HUDEP-2 (cell line): Measurements from ENCODE around the gene PEX11G.

Source experiments
- DNase-seq, 76 experiments: peaks; one replicate each; lab custom pipeline; 2025; ENCODE audit not compliant: unreplicated experiment in 76 of 76; lab: John Stamatoyannopoulos, UW

The PEX11G gene

DNA sequence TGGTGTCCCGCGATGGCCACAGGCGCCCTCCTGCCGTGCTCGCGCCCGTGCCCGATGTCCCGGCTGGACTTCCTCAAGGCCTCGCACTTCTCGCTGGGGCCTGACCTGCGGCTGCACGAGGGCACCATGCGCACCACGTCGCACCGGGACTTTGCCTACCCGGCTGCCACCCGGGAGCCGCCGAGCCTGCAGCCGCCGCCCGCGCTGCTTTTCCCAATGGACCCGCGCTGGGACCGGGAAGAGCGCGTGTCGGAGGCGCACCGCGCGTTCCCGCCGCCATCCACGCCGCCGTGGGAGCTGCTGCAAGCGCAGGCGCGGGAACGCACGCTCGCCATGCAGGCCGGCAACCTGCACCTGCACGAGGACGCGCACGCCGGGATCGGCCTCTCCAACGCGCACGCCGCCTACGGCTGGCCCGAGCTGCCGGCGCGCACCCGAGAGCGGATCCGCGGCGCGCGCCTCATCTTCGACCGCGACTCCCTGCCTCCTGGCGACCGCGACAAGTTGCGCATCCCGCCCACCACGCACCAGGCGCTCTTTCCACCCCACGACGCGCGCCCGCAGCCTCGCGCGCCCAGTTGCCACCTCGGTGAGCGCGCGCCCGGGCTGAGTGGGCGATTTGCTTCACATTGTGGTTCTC is 12.1 kb upstream of the PEX11G start:
- peak in 63 of 76 experiments; percentile 26 to 88 (median 75) for DNase-seq

DNA sequence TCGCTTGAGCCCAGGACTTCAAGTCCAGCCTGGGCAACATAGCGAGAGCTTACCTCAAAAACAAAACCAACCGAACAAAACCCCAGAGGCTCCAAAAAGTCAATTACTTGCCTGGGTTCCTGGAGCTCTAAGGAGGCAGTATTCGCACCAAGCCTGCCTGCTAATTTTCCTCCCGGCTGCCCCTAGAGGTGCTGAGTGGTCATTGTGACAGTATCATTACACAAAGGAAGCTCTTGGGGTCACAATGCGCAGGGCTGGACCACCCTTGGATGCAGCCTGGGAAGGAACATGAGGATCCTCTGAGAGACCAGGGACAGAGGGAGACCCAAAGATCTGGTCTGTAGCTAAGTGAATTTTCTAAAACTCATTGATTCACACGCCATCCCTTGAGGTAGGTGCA is 8.5 kb upstream of the PEX11G start:
- DNase-seq, result peak in 25 of 76 experiments; percentile 13 to 55 (median 25)

DNA sequence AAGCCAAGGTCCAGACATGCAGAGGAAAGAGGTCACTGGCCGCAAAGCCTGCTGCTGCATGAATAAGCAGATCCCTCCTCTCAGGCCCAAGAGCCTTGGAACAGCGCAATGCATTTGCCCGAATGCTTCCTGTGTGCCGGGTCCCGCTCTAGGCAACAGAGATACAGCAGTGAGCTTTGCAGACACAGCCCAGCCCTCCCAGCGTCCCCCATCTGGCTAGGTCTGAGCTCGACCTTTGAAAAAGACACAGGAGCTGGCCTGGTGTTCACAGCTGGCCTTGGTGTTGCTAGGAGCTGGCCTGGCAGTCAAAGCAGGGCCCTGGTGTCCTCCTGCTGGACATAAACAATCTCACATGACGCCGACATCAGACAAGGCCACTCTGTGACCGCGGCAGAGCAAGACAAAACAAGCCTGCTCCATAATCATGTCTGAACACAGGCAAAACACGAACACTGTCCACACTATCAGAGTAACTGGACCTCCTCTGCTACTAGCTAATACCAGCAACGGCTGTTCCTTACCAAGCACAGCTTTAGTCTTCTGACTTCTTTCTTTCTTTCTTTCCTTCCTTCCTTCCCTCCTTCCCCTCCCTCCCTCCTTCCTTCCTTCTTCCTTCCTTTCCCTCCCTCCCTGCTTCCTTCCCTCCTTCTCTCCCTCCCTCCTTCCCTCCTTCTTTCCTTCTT is 5.7 kb upstream of the PEX11G start:
- DNase-seq, result no peak

DNA sequence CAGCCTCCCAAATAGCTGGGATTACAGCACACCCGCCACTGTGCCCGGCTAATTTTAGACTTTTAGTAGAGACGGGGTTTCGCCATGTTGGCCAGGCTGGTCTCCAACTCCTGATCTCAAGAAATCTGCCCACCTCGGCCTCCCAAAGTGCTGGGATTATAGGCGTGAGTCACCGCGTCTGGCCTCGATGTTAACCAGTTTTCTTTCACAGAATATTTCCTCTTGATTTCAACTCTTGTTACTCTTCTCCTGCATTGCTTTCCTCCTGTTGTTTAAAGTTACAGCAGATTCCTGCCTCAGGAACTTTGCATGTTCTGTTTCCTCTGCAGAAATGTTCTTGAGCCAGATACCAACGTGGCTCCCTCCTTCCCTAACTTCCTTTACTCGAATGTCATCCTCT is 3.7 kb upstream of the PEX11G start:
- DNase-seq, result no peak

DNA sequence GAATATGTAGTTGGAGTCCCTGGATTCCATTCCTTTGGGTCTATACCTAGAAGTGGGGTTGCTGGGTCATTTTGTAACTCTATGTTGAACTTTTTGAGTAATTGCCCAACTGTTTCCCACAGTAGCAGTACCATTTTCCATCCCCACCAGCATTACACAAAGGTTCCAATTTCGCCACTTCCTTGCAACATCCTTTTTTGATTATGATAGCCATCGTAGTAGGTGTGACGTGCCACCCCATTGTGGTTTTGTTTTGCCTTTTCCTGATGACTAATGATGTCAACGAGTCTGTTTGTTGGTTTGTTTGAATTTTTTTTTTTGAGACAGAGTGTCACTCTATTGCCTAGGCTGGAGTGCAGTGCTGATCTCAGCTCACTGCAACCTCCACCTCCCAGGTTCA is 3.3 kb upstream of the PEX11G start:
- peak in 1 of 76 experiments; percentile 12 for DNase-seq

DNA sequence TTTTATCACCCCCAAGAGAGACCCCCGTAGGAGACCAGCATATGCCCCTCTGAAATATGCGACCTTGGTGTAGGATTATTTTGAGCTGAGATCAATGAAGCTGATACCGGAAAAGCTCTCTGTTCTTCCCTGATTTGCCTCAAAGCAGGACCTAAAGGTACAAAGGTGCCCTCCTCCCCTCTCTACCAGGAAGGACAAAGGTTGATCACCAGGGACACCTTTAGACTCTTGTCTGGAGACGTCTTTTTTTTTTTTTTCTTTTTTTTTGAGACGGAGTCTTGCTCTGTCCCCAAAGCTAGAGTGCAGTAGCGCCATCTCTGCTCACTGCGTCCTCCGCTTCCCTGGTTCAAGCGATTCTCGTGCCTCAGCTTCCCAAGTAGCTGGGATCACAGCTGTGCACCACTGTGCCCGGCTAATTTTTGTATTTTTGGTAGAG is 792 bp upstream of the PEX11G start:
- DNase-seq, result no peak

DNA sequence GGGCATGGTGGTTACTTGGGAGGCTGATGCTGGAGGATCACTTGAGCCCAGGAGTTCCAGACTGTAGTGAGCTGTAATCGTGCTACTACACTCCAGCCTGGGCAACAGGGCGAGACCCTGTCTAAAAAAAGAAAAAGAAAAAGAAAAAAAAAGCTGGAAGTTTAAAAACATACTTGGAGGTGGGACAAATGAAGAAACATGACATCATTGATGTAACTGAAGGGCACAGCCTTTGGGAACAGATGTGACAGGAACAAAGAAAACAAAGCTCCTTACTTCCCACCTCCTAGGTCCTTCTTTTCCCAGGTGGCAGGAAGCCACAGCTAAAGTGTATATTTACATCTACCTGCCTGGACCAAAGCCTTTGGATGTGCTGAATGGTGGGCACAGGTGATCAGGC is 1.9 kb downstream of the PEX11G start:
- no peak for DNase-seq

DNA sequence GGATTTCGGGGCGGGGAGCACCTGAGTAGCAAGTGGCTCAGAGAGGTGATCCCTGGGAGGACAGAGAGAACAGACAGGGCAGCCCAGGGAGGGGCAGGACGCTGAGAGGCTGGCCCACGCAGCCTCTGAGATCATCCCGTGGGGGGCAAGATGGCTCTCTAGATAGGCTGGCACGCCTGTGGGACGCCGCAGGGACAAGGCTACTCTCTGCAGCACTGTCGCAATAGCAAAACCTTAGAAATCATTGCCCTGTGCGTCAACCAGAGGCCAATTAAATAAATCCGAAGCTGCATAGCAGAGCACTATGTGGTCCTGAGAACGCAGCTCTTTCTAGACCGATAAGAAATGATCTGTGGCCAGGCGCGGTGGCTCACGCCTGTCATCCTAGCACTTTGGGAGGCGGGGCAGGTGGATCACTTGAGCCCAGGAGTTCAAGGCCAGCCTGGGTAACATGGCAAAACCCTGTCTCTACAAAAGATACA is 5.1 kb downstream of the PEX11G start:
- DNase-seq, result peak in 27 of 76 experiments; percentile 13 to 62 (median 32)

DNA sequence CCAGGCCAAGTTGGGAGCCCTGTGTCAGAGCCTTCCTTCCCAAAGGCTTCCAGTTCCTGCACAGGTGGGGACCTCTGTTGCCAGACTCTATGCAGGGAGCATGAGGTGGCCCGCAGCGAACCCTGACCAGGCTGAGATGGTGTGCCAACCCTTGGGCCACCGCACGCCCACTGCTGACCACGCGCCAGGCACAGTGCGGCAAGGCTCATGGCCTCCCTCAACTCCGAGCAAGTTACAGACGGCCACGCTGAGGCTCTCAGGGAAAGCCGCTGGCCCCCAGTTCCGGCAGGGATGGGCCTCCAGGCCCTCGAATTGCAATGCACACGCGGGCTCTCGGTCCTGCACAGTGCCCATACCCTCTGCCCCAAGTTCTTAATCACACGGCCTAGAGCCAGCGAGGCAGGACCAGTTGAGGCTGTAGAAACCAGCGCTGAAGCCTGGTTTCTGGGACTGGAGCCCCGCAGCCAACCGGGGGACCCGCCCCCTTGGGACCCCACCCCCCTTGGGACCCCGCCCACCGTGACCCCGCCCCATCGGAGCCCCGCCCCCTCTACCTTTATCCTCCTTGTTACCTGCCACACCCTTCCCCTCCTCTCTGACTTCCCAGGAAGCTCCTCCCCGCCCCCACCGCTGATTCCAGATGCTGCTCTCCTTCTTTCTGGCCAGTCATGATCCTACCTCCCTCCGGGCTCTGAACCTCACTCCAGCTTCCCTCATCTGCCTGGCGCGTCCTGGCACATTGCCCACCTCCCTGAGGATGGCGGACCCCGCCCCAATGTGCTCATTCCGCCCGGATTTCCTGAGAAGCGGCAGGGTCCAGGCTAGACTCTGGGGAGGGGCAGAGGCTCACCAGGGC is 6.0 kb downstream of the PEX11G start:
- no peak for DNase-seq

DNA sequence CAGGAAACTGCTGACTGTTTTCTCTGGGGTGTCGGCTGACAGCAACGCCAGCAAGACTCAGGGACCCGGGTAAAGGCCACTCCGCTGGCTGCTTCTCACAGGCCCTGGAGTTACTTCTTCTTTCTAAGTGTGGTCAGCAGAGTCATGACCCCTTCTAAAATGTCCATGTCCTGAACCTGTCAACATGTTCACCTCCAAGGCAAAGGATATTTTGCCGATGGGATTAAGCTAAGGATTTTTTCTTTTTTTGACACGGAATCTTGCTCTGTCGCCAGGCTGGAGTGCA is 7.9 kb downstream of the PEX11G start:
- no peak for DNase-seq

DNA sequence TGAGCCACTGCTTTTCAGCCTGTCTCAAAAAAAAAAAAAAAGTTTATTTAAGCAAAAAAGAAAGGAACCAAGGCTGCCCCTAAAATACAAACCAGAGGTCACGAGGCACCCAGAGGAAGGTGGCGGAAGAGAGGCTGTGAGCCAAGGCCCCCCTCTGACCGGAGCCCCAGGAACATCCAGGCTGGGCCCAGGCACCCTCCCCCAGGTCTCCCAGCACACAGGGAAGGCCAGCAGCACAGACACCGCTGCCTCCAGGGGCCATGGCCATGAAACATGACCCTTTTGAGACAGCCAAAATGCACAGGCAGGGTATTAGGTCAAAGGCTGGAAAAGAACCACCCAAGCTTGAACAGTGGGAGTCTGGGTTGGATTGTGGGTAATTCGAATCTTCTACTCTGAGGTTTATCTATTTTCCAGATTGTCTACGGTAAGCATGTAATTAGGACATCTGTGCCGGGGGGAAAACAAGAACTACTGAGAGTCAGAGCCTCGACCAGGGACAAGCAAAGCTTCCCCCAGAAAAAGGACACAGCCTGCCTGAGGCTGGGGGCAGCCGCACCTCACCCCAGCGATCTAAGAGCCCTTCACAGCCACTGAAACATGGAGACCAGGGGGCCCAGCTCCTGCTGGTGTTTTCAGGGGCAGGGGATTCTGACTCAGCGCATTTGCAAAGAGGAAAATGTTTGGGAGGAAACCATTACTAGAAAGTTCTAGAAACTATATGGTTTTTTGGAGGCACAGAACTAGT is 8.4 kb downstream of the PEX11G start:
- no peak for DNase-seq

DNA sequence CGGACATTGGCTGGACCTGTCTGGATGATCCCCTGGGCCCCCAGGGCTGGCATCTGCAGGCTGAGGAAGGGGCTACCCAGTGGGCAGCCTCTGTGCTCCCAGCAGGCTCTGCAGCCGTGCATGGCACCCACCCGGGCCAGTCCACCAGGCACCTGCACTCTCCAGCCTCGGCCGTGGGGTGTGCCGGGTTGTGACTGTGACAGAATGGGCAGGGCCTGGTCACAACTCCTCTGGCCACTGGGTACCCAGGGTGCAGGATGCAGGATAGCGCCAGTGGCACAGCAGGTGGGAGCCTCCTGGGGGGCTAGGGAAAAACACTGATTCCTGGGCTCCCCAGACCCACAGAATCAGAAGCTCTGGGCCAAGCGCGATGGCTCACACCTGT is 10.0 kb downstream of the PEX11G start:
- no peak for DNase-seq

DNA sequence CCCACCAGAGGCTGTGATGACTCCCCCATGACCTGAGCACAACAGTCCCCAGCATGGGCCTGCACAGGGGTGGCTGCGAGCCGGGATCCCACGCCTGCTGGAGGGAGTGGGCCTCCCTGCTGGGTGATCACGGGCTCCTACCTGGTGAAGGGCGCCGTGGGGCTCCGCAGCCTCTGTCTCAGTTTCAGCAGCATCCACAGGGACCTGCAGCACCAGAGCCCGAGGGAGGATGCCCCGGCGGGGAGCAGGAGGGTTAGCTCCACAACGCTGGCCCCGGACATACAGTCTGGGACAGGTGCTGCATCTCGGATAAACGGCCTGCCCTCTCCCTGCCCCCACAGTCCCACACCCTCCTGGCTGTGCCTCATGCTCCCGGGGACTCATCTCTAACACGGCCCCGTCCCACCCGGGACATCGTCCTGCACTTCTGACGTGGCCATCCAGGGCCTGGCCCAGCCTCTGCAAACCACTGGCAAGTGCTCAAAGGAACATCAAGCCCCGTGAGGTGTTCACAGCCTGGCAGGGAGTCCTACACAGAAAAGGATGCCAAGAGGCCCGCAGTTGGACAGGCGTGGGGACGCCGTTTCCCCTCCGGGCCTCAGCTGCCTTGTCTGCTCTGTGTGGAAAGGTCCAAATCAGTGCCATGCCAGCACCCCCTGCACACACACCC is 10.5 kb downstream of the PEX11G start:
- no peak for DNase-seq

DNA sequence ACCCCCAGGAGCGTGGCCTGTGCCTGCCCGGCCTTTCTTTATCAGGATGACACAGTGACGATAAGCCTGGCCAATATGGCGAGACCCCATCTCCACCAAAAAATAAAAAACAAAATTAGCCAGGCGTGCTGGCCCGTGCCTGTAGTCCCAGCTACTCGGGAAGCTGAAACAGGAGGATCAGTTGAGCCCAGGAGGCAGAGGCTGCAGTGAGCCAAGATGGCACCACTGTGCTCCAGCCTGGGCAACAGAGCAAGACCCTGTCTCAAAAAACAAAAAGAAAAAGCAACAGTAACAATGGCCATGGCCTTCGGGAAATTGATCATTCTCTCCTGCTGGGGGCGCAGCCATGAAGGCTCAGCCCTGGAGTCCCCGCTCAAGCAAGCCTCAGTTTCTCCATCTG is 11.1 kb downstream of the PEX11G start:
- DNase-seq, result no peak

DNA sequence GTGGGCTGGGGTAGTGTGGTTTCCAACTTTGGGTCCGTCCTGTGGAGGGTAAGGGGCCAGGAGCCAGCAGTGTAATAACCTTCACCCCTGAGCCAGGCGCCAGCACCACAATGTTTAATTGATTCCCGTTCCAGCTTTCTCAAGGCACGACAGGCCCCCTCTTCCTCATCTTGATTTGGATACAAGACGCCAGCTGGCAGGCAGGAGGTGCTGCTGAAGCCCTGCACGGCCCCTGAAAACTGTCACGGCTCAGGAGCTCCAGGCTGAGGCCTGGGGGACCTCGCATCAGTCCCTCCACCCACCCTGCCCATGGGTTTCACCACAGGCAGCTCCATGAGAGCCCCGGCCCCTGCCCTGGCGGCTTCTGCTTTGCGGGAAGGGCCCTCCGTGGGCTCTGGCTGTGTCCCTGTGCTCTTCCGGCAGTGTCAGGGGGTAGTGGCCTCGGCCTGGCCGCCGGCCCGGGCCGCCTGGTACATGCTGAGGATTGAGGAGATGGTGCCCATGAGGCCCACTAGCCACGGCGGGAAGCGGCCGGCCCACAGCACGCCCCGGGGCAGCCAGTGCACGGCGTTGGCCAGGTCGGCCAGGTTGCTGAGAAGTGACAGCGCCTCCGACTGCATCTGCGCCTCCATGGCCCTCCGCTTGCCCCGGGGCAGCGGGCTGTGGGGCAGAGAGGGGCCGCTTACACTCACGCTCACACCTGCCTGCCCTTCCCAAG is 11.9 kb downstream of the PEX11G start:
- no peak for DNase-seq

DNA sequence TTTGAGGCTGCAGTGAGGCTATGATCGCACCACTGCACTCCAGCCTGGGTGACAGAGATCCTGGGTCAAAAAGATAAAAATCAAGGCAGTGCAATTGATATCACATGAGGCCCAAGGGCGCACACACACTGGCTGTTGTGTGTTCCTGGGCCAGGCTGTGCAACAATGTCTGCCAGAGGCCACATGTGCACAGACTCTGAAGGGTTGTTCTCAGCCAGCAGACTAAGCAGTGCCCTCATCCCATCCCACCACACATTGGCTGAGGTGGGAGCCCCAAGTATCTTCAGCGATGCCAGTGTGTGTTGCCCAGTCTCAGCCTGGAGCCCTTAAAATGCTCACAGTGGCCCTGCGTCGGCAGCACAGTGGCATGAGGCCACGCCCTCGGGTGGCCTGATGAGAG is 12.6 kb downstream of the PEX11G start:
- peak in 15 of 76 experiments; percentile 8 to 40 (median 24) for DNase-seq

DNA sequence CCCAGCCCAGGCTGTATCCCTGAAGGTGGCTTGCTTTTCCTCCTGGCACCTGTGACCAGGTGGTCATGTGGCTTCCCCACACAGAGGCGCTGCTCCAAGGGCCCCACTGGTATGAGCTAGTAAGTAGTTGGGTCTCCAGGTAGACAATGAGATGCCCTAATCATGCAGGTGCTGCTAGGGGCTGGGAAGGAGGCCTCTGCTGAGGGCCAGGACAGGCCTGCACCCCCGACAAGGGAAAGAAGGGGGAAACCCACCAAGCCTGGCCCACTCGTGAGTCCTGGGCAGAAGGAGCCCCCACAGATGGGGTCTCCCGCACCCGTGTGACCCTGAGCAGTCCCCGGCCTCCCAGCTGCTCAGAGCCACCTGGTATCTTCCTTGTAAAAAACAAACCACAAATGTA is 13.2 kb downstream of the PEX11G start:
- DNase-seq, result no peak

DNA sequence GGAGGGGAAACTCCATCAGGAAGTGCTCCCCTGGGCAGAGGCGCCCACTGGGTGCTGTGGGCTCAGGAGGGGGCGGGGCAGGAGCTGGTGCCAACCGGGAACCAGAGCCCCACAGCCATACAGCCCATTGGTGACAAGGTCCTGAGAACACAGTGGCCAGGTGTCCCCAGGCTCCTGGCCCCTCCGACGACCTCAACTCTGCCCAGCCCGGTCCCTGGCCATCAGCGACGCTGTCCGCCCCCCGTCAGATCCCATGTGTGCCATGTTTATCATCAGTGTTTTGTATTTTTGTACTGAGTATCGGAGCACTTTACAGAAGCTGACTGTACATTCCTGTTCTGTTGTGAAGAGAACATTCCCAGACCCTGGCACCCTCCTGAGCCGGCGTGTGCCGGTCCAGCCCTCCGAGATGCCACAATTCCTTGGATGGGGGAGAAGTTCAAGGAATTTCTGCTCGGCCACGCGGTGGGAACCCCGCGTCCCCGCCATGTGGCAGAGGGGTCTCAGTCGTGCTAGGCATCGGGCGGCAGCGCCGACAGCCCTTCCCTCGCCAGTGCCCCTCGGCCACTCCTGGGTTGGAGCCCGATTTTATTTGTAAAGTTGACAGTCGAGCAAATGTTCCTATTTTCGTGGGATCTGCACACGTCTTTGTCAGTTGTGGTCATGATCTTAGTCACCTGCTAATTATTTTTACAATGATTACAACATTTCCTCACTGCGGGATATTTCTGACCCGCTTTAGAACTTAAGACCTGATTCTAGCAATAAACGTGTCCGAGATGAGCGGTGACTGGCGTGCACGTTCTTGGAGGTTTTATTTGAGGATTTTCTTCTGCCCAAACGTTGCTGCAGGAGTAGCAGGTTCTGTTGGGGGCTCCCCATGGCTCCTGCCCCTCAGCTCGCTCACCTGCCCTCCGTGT is 16.9 kb downstream of the PEX11G start:
- DNase-seq, result no peak
